ENCODE results near the gene DVL2.
A peak's percentile ranks its signal among the peaks of the same experiment; 100 is the strongest.

Gene DVL2

GRCh38 chr17:7234083-7234951, at the start of gene DVL2:
Gene DVL2 (minus strand): TSS chr17:7234517. CDS start chr17:7234262, 255 bp downstream.
- DNase-seq (ENCODE audit: low read depth, low spot score): peak; percentile 73
- peak within 1 kb of the TSS; percentile 89 for H3K27ac ChIP-seq

- no peak overlapping the region for H3K27ac ChIP-seq
- no peak for DNase-seq (ENCODE audit: low read depth, low spot score)
Observed at GRCh38 chr17:7283471-7284216, 49.3 kb upstream of the DVL2 start.

- no peak for DNase-seq (ENCODE audit: low read depth, low spot score)
- no peak overlapping the region for H3K27ac ChIP-seq
Observed at GRCh38 chr17:7282752-7283321, 48.5 kb upstream of the DVL2 start.

DNA sequence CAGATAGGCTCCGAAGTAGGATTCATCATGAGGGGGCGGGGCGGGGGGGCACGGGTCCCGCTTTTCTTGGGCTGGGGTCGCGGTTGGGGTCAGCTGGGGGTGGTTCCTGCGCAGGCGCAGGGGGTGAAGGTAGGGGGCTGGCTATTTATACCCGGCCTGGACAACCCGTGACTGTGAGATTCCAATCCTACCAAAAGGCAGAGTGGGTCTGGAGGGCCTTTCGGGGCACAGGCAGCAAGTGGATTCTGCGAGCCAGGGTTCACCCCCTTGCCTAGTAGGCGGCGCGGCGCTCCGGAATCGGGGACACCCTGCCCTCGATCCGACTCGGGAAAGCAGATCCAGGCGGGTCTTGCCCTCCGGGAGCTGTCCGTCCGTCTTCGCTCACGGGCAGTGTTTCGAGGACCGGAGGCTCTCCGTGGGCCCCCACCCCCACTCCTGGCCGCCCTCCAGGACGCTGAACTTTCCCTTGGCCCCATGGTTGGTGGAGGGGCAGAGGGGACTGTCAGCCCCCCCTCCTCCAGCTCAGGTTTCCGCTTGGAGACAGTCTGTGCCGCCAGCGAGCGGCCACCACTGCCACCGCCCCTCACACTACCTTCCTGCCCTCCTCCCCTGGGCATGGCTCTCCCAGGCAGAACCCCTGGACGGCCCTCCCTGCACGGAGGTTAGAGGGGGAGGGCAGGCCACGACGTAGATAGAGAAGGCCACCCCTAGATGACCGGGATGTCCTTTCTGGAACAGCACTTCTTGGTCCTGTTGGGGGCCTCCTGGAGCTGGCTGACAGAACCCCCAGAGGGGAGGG, 47.8 kb upstream of the DVL2 start:
- no peak for DNase-seq (ENCODE audit: low read depth, low spot score)

DNA sequence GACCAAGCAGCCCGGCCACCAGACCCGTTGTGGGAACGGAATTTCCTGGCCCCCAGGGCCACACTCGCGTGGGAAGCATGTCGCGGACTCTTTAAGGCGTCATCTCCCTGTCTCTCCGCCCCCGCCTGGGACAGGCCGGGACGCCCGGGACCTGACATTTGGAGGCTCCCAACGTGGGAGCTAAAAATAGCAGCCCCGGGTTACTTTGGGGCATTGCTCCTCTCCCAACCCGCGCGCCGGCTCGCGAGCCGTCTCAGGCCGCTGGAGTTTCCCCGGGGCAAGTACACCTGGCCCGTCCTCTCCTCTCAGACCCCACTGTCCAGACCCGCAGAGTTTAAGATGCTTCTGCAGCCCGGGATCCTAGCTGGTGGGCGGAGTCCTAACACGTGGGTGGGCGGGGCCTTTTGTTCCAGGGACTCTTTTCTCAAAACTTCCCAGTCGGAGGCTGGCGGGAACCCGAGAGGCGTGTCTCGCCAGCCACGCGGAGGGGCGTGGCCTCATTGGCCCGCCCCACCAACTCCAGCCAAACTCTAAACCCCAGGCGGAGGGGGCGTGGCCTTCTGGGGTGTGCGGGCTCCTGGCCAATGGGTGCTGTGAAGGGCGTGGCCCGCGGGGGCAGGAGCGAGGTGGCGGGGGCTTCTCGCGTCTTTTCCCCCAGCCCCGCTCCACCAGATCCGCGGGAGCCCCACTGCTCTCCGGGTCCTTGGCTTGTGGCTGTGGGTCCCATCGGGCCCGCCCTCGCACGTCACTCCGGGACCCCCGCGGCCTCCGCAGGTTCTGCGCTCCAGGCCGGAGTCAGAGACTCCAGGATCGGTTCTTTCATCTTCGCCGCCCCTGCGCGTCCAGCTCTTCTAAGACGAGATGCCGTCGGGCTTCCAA, 47.0 kb upstream of the DVL2 start, which contains the start of gene SLC2A4:
Gene SLC2A4, plus strand, starts transcription at position 645 of the 879 bp plus-strand sequence. Its CDS starts 217 bp downstream, at position 862.
- DNase-seq (ENCODE audit: low read depth, low spot score): peak; percentile 55
- peak within 1 kb of the TSS; percentile 66 for H3K27ac ChIP-seq

More for the DNA sequence above, 47.8 kb upstream of the DVL2 start:
- no peak overlapping the region for H3K27ac ChIP-seq

DNA sequence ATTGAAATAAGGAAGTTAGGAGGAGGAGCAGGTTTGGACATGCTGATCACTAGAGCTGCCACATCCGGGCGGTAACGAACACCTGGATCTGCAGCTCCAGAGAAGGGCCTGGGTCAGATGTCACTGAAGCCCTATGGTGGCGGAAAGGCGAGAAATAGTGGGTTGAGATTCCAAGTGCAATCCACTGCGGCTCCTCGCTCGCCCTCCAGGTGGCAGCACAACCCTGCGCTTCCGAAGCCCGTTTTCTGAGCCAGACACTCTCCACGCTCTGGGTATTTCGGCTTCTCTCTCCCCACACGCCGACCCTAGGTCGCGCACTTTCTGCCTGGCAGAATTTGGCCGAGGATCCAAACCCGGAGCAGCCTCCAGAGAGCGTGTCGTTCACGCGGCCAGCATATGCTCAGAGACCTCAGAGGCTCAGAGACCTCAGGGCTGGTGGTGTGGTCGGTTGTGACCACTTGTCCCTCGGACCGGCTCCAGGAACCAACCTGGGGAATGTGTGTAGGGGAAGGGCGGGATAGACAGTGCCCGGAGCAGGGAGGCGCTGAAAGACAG, 46.3 kb upstream of the DVL2 start:
- no peak for DNase-seq (ENCODE audit: low read depth, low spot score)
- peak overlapping the region; percentile 66 for H3K27ac ChIP-seq

DNA sequence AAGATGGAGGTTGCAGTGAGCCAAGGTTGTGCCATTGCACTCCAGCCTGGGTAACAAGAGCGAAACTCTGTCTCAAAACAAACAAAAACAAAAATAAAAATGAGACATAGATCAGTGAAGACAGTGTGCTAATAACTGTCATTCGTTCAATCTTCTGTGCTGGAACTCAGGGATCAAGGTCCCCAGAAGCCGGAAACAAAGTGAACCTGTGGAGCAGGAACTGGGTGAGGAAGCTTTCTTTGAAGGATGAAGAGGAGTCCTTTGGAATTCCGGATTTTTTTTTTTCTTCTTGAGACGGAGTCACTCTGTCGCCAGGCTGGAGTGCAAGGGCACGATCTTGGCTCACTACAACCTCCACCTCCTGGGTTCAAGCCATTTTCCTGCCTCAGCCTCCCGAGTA, 45.1 kb upstream of the DVL2 start:
- no peak for DNase-seq (ENCODE audit: low read depth, low spot score)
- peak overlapping the region; percentile 66 for H3K27ac ChIP-seq

DNA sequence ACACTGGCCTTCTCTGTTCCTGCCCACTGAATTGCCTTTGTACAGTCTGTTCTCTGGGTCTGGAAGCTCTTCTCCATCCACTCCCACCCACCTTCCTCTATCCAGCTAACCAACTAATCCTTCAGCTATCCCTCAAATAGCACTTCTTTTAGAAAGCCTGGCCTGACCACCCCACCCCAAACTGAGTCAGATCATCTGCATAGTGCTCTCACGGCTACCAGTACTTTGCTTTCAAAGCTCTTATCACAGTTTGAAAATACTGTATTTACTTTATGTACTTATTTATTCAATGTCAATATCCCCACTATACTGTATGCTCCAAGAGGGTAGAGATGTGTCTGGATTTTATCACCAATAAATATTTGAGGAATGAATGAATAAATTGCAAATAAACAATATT, 32.5 kb upstream of the DVL2 start:
- no peak for DNase-seq (ENCODE audit: low read depth, low spot score)
- H3K27ac ChIP-seq: peak overlapping the region; percentile 99

DNA sequence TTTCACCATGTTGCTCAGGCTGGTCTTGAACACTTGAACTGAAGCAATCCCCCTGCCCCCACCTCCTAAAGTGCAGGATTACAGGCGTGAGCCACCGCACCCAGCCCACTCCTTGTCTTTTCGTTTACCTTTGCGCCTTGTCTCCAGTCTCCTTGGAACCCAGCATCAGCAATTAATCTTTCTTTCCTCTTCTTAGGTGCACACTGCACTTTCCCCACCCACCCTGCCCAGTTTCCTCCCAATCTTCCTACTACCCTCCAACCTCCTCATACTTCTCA, 29.4 kb upstream of the DVL2 start:
- peak overlapping the region; percentile 99 for H3K27ac ChIP-seq
- no peak for DNase-seq (ENCODE audit: low read depth, low spot score)

DNA sequence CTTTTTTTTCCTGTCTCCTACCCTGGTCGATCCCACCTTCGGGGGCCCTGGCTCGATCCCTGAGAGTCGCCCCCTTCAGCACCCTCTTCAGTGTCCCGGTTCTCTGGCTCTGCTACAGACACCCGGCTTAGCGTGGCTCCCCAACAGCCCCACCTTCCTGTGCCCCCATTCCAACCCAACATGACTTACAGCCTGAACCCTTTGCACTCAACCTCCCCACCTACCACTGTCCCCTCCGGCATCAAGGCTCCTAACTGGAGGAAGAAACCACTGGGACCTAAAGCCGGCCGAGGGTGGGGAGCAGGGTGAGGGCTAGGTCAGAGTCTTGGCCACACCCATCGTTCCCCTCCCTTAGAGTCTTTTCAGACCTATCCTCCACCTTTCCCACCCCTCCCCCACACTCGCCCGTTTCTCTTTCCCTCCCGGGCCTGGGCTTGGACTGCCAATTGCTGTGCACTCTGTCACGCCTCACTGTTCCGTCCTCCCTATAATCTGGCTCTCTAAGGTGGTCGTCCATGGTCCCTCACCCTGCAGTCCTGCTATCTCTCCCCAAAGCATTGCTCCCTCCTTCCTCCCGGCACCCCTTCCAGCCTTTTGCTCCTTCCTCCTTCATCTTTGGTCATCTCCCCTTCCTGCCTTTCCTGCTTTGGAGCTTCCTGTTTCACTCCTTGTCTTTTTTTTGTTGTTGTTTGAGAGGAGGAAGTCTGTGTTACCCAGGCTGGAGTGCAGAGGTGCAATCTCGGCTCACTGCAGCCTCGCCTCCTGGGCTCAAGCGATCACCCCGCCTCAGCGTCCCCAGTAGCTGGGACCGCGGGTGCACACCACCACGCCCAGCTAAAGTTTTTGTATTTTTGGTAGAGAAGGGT, 28.9 kb upstream of the DVL2 start:
- peak overlapping the region; percentile 99 for H3K27ac ChIP-seq
- DNase-seq (ENCODE audit: low read depth, low spot score): no peak

- no peak for DNase-seq (ENCODE audit: low read depth, low spot score)
- peak within 1 kb of the TSS; percentile 99 for H3K27ac ChIP-seq
Observed at GRCh38 chr17:7262192-7262934, 28.0 kb upstream of the DVL2 start, which contains the start of gene CLDN7. Gene CLDN7 (minus strand): TSS chr17:7262478. CDS start chr17:7262043, 435 bp downstream.

DNA sequence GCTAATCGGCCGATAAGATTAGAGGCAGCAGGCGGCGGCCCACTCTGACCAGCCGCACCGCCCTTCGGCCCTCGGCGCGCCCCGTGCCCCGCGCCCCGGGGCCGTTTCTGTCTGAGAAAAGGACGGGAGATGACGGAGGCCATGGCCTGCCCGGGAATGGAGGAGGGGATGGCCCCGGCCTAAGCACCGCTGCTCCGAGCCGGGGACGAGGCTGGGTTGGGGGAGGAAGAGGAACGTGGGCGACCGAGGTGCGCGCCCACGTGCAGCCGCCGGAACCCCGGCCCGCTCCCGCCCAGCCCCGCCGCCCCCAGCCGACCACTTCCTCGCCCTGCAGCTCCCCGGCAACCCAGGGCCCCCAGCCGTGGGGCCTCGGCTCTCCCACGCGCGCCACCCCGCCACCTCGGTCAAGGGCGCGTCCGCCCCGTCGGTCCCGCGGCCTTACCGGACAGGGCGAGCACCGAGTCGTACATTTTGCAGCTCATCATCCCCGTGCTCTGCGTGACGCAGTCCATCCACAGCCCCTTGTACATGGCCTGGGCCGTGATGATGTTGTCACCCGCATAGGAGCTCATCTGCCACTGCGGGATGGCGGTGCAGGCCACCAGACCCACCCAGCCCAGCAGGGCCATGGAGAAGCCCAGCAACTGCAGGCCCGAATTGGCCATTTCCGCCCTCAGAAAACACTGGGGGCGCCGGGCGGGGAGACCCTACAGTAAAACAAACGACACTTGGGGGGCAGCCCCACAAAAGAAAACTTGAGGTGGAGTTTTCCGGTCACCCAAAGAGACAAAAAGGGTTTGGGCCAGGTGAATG, 27.3 kb upstream of the DVL2 start:
- no peak for DNase-seq (ENCODE audit: low read depth, low spot score)
- peak overlapping the region; percentile 99 for H3K27ac ChIP-seq

DNA sequence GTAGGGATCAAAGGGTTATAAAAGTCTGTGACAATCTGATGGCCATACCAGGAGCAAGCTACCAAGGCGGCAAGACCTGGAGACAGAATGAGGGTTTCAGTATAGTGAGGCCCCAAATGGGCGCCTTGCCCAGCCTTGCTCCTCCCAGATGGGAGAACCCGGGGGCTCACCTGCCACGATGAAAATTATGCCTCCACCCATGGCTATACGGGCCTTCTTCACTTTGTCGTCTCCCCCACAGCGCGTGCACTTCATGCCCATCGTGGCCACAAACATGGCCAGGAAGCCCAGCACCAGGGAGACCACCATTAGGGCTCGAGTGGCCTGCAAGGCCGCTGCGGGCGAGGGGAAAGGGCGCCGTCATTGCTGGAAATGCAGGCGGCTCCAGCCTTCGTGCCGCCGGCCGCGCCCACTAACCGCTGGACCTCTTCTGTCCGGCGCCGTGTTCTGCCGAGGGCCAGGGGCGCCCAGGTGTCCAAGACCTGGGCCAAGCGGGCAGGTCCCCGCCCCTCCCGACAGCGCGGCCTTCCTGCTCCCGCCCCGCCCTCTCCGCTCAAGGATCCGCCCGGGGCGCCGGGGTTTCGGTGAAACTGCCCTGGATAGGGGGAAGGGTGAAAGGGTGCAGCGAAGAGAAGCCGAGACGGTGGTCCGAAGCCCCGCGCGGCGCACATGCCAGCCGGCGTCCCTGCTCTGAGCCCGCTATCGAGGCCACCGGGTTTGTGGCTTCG, 26.5 kb upstream of the DVL2 start:
- no peak for DNase-seq (ENCODE audit: low read depth, low spot score)

DNA sequence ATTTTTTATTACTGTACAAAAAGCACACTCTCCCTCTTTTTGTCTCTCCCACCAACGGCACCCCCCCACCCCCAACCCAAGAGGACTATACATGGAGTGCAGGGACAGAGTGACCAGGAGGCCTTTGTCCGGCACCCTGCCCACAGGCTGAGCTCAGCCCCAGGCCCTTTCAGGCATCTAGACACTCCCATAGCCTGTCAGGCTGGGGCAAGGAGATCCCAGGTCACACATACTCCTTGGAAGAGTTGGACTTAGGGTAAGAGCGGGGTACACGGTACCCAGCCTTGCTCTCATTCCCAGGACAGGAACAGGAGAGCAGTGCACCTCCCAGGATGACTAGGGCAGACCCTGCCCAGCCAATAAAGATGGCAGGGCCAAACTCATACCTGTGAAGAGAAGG, 25.8 kb upstream of the DVL2 start:
- DNase-seq (ENCODE audit: low read depth, low spot score): no peak
- peak overlapping the region; percentile 99 for H3K27ac ChIP-seq

More for the DNA sequence above, 26.5 kb upstream of the DVL2 start:
- peak overlapping the region; percentile 99 for H3K27ac ChIP-seq

GRCh38 chr17:7259555-7259889, 25.2 kb upstream of the DVL2 start:
- DNase-seq (ENCODE audit: low read depth, low spot score): no peak
- H3K27ac ChIP-seq: peak overlapping the region; percentile 99
